Stimulated activated CD8-positive, alpha-beta memory T cell treated with anti-CD3 and anti-CD28 coated beads, Interleukin-7, amount 100 ng/mL, for 24 hours (primary cell): ENCODE measurements around the gene VSTM2B.

Source experiments
- DNase-seq: peaks from one replicate; pipeline ENCODE4 v3.0.0-alpha.2; 2020; ENCODE audit warnings: low read depth

Gene VSTM2B

DNA sequence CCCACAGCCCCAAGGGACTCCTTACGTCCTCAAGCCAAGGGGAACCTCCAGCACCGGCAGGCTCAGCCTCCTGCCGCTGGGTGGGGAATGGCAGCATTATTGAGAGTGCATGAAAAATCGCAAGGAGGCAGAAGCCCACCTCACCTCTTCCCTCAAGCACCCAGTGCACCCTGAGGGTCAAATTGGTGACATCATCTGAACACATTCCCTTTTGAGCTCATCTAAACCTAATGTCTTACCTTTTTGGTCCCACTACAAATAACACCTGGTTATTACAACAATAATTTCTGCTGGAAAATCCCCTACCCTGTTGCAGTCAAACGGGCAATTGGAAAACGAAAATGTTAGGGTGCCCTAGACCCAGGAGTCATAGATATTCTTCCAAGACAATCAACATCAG, 68.1 kb downstream of the VSTM2B start:
- no peak for DNase-seq

DNA sequence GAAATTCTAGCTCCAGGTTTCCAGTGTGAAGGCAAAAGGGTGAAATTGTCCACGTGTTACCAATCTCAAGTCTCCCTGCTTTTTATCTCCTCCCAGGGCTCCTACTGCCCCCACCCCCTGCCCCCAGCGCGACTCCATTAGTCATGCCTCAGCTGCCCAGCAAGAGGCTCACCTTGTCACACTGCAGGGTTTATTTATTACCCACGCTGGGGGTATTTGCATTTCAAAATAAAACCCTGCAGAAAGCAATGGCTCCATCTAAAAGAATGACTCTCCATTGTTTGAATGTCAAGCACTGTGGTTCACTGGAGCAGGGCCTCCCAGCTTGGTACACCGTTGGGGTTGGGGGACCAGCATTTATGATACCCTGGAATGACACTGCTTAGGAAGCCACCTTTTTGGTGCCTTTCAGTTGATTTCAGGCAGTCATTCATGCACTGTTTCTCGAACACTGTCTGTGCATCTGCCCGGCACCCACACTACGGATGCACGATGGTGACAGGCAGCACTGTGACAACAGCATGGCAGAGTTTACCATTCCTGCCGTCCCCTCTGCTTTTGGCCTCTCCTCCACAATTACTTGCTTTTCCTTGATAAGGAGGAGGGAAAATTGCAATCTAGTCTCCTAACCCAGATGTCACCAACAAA, 70.4 kb downstream of the VSTM2B start:
- no peak for DNase-seq

DNA sequence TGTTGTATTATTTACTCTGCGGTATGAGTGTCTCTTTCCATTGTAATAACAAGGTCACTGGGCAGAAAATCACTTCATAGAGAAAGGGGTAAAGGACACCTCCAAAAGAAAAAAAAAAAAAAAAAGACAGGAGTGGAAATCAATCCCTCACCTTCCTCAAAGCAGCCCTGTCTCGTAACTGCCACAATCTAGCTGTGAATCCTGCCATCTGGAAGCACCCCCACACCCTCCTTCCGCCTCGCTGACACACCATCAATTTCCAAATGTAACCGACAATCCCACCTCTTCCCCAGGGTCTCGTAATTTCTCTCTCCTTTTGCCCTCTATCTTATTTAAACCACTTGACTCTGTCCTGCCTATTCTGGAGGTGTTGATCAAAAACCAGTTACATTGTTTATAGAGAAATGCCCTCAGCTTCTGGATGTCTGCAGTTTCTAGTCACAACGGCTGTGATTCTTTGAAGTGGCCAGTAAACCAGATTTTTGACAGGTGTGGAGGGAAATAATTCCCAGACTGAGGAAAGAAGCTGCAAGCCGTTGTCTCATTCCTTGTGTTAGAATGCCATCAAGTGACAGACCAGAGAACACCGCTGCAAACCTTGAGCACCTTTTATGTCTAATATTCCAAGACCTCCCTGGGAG, 71.2 kb downstream of the VSTM2B start:
- no peak for DNase-seq

DNA sequence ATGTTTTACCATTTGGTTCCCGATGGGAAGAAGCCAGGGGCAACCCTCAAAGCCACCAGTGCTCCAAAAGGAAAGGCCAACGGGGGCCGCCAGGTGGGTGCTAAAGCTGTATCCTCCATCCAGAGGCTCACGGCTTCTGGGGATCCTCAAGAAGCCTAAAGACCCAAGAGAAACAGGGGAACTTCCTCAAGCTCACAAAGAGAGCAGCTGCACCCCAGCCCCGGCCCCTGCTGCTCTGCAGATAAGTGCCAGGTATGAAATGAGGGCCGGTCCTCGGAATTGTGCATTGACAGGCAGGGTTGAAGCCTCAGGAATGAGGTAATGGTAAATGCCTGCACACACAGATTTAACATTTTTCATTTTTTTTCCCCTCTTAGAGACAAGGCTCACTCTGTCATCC, 72.2 kb downstream of the VSTM2B start:
- no peak for DNase-seq

DNA sequence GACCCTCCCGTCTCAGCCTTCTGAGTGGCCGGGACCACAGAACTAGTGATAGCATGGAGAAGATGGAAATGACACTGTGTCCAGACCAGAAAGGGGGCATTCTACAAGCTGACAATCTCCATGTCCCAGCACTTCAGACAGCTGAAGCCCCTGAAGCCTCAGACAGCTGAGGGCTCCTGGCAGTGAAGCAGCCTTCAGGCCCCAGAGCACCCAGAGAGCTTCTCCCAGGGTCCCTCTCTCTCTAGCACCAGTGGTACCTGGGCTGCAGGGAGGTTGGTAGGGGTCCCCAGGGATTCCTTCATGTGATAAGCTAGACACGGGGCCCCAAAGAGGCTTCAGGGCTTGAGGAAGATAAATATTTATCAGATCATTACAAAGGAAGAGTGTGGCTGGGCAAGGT, 72.7 kb downstream of the VSTM2B start:
- no peak for DNase-seq

DNA sequence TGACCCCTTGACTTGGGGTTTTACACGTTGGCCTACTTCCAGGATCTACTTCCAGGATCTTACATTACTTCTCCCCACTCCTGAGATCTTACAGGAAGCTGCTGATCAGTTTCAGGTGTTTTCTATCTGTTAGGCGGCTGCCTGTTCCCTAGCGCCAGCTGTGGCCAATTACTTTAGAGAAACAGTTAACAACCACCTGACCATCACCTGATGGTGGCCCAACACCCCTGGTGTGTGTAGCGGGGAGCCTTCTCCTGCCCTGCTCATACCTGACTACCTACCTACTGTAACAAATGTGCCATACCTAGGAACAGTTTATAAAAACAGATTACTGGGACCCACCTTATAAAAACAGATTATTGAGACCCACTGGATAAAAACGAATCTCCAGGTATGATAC, 77.5 kb downstream of the VSTM2B start:
- no peak for DNase-seq

DNA sequence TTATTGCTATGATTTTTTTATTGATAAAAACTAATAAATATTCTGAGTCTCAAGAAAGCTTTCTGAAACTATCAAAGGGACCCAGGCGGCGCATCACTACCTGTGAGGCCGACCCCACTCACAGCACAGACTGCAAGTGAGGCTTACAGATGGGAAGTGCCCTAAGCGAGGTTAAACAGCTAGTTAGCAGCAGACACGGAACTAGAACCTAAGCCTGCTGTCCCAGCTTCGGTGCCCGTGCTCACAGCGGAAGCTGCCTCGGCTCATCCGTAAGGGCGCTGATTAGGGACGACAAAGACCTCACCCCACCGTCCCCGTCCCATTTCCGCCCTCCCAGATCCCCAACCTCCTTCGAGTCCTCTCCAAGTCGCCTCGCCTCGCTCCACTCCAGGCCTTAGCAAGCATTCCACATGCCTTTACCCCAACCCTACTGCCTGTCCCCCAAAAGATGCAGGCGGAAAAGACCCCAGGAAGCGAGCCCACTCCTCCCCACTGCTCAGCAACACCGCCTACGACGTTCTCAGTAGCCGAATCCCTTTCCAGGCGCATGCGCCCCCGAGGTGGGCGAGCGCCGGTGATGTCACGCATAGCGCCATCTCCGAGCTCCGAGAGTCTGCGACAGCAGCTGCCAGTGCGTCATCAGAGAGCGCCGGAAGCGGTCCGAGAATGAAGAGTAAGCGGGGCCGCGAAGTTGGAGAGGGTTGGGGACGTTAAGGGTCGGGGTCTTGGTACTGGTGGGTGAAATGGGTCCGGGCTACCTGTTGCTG, 80.0 kb downstream of the VSTM2B start, which contains the start of gene POP4:
POP4 (plus strand) TSS at position 631 of the 767 bp plus-strand sequence; CDS start at position 667, 36 bp downstream.
- DNase-seq: peak; percentile 98

DNA sequence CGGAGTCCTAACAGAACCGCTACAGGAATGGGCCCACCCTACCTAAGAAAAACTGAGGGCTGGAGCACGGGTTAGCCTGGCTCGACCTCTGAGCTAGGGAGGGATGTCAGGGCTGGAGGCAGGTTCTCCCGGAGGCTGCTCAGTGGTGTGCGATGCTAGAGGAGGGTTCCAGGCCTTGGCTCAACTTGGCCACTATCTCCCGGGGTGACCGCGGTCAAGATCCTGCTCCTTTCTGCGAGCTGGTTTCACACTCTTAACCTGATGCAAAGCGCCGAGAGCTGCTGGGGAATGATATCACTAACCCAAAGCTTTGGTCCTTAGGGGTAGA, 80.6 kb downstream of the VSTM2B start:
- DNase-seq: no peak

DNA sequence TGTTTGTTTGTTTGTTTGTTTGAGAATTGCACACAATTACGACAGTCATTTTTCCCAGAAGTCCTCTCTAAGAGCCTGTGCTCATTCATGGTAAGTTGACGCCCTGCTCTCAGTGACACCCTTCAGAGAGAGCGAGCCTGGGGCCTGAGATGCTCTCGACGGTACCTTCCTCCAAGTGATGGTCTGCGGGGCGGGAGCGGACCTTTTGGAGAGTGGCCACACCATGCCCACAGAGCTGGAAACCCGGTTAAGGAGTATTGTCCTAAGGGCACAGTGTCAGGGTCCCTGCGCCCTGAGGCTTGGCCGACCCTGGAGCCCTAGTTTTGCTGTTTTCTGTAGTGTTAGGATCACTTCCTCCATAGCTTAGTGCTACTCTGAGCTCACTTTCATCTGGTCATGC, 83.8 kb downstream of the VSTM2B start:
- no peak for DNase-seq

DNA sequence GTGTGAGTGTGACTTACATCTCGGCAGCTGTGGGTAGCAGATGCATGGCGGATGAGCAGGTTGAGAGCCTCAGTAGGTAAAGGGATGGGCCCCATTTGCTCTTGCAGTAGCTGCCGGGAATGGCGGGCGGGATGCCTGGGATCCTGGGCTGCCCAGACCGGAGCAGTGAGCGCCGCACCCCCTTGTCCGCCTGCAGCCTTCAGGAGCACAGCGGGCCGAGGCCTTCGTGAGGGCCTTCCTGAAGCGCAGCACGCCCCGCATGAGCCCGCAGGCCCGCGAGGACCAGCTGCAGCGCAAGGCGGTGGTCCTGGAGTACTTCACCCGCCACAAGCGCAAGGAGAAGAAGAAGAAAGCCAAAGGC, 84.4 kb downstream of the VSTM2B start:
- no peak for DNase-seq

DNA sequence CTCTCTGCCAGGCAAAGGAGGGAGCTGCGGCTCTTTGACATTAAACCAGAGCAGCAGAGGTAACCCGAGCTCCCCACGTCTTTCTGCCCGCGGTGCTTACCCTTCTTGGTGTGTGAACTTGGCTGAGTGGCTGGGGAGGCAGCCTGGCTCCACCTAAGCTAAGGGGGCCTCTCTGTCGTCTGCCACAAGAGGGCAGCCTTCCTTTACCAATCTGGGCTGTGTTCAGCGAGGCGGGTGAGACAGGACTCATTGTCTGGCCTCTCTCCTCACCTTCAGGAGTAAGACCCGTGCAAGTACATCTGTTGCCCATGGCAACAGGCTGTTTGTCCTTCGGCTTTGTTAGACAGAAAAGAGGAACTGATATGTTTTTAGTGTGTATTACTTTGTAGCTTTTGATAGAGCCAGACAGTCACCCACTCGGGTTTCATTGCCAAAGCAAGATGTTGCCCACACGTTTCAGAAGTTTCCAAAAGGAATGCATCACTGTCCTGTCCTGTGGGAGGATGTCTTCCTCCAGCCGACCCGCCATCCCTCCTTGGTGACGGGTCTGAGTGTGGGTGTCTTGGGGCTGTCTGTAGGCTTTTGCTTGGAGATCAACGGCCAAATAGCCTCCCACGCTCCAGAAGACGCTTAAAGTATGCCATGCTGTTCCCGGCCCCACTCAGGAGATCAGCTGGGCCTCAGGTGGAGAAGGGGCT, 84.9 kb downstream of the VSTM2B start:
- peak; percentile 67 for DNase-seq

DNA sequence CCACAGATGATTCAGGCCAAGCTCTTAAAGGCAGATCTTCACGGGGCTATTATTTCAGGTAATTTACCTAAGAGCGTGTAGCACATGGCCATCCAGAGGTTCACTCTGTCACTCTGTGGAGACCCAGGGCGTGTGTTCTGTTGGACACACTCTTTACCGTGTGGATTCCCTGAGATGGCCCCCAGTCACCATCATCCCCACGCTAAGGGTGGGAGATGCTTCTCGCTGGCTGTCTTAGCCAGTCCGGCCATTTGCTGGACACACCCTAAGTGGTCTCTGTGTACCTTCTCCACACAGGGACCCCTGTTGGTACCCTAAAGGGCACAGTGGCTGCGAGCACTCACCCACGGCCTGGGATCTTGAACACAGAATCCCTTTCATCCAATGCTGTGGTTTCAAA, 86.3 kb downstream of the VSTM2B start:
- no peak for DNase-seq

DNA sequence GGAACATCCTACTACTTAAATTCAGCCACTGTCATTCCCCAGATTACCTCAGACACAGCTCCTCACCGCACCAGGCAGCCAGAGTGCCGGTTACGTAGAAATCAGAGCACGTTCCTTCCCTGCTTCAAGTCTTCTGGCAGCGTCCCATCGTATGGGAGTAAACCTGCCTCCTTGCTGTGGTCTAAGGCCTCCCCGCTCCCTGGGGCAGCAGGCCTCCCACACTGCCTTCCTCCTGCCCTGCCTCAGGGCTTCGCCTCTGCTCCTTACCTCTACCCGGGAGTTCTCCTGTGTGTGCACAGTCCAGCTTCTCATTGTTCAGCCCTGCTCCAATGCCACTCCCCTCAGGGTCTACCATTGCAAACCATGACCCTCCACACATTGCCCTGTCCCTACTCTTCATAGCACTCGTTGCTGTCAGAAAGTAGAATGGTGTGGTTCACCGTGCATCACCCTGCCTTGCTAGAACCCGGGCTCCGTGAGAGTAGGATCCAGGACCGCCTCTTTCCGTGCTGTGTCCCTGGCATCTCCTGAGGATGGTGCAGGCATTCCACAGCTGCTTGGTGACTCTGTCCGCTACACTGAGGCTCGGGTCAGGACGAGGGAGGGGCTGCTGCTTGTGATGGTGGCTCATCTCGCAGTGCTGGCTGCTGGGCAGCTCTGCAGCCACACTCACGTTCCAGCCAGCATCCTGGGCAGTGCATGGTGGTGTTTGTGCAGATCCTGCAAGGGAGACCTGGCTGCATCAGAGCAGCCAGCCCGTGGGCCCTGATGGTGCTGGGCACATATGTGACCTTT, 87.2 kb downstream of the VSTM2B start:
- no peak for DNase-seq

DNA sequence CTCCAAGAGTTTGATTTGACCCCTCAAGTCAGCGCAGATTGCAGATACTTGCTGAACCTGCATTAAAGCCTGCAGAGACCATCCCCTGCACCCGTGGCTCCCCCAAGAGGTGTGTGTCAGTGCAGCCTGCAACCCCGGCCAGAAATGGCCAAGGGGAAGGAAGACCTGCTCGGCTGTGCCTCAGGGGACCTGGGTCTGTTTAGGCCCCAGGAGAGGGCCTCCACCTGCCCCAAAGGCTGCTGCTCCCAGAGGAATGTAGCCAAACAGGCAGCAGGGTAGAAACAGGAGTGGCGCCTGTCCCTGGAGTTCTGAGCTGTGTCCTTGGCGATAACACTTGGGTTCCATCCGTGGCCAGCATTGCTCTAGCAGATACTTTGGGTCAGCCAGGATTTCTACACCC, 88.3 kb downstream of the VSTM2B start:
- DNase-seq: no peak
